Esophagus (tissue), 2 donors: Measurements from ENCODE around the gene MRPL38. TPM values are rescaled to one million over a fixed set of nuclear protein-coding genes. Genes with fewer than 3 reads are reported as not detected.
"Not testable (repeated sequence)": the region's sequence is repeated elsewhere in the genome, so short reads cannot be mapped to it uniquely, and the experiment has no call there.

ENCODE experiments used
- H3K27ac ChIP-seq, 2 donors: one replicate each; pipeline ENCODE4 v1.5.1; 2013; ENCODE audit warnings: low read depth in 2 of 2, mild to moderate bottlenecking in 2 of 2, inconsistent platforms in 1 of 2, low read length in 1 of 2, moderate library complexity in 1 of 2
- H3K27me3 ChIP-seq, 2 donors: one replicate each; pipeline ENCODE4 v1.6.1; 2013; ENCODE audit warnings: low read length in 2 of 2, control low read depth in 1 of 2, mild to moderate bottlenecking in 1 of 2; ENCODE audit not compliant: insufficient read depth in 2 of 2, control insufficient read depth in 1 of 2
- H3K36me3 ChIP-seq, 2 donors: one replicate each; pipeline ENCODE4 v1.6.1; 2013; ENCODE audit warnings: low read length in 1 of 2; ENCODE audit not compliant: control insufficient read depth in 2 of 2, insufficient read depth in 2 of 2
- H3K4me1 ChIP-seq, 2 donors: one replicate each; pipeline ENCODE4 v1.6.1; 2013; ENCODE audit warnings: low read length in 1 of 2; ENCODE audit not compliant: control insufficient read depth in 2 of 2, insufficient read depth in 2 of 2
- H3K4me3 ChIP-seq, 2 donors: one replicate each; pipeline ENCODE4 v1.5.1; 2013; ENCODE audit warnings: low read length in 2 of 2, mild to moderate bottlenecking in 2 of 2, low read depth in 1 of 2, moderate library complexity in 1 of 2
- H3K9me3 ChIP-seq, 2 donors: one replicate each; pipeline ENCODE4 v1.6.1; 2013; ENCODE audit warnings: mild to moderate bottlenecking in 2 of 2, low read depth in 1 of 2, low read length in 1 of 2, moderate library complexity in 1 of 2; ENCODE audit not compliant: control insufficient read depth in 2 of 2, insufficient read depth in 1 of 2
- WGBS, 2 donors: extraction: QIAGEN DNeasy Blood & Tissue Kit; methylation state at CpG; one replicate each; pipeline ENCODE4 v1.1.7; 2013; 5-methylcytosine and 5-hydroxymethylcytosine counted together
- polyA plus RNA-seq, 2 donors: library from polyadenylated mRNA; stranded (reverse); fragments of 200-250 nt; gene quantifications; one replicate each; pipeline ENCODE4 v1.2.3, GENCODE V29; 2013
- donor health status: healthy with polysubstance abuse.
- donor health status: Bipolar disorder and iron deficiency.

The MRPL38 gene
- polyA plus RNA-seq, 2 donors: 51.7 to 65.8 TPM

DNA sequence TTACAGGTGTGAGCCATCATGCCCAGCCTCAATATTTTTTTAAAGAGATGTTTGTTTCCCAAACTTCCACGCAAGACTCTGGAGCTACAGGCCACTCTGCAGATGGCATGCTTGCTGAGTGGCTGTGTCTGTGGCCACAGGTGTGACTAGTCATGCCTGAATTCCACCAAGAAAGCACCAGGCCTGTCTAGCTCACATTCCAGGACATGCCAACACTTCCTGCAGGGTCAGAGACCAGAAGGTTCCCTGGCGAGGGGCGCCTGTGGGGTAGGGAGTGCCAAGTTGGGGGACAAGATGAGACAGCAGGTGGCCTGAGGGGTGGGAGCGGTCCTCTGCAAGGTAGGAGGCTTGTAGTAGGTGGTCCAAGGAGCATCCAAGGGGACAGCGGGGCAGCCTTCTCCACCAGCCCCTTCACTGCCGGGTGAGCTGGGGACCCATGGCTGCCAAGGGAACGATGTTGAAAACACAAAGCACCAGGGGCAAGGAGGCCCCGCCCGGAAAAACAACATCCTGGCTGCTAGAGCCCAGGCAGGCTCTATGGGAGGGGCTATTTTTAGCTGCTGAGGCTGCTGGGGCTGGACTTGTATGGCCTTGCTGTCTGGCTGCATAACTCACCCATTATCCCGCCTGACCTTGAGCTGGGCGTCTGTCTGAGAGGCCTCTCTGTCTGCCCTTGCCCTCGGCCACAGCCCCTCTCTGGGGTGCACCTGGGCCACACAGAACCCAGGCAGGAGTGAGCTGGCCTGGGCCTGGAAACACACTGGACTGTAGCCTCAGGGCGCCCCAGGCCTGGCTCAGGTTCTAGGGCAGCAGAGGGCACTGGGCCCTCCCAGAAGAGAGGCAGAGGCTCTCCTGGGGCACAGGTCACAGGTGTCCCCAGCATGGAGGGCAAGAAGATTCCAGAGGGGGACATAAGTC lies 32.0 kb downstream of the MRPL38 start:
- Histone ChIP-seq H3K9me3 (no peaks in the 10 kb centered on the region), H3K36me3 (peaks cover 0 to 22% of the 10 kb centered on the region in 2 donors), H3K27me3 (no peaks in the 10 kb centered on the region), H3K4me3 (peak overlapping the region in 1 of 2 donors; percentile 3), H3K4me1 (peaks cover 7 to 31% of the 10 kb centered on the region in 2 donors), H3K27ac (peak overlapping the region; percentile 94 to 95)
- 22 to 27% methylated on average over 13 of the region's 13 CpGs for WGBS, 2 donors

GRCh38 chr17:75870228-75870627 lies 34.5 kb downstream of the MRPL38 start:
- H3K4me3 ChIP-seq, H3K9me3 ChIP-seq, H3K27me3 ChIP-seq: not testable (repeated sequence)
- H3K27ac ChIP-seq: peak overlapping the region; percentile 51 to 82
- H3K36me3 ChIP-seq: peaks cover 0 to 17% of the 10 kb centered on the region in 2 donors
- peaks cover 3 to 16% of the 10 kb centered on the region in 2 donors for H3K4me1 ChIP-seq
- WGBS, 2 donors: 48 to 51% methylated on average over 10 of the region's 10 CpGs

- Histone ChIP-seq H3K9me3 (no peaks in the 10 kb centered on the region), H3K4me3 (no peak overlapping the region), H3K4me1 (peaks cover 4 to 11% of the 10 kb centered on the region in 2 donors), H3K36me3 (peaks cover 0 to 10% of the 10 kb centered on the region in 2 donors), H3K27me3 (no peaks in the 10 kb centered on the region), H3K27ac (peak overlapping the region; percentile 51 to 82)
- 31 to 45% methylated on average over 23 of the region's 23 CpGs for WGBS, 2 donors
Measured at GRCh38 chr17:75869282-75870141, 35.2 kb downstream of the MRPL38 start.

GRCh38 chr17:75868730-75869281 lies 35.9 kb downstream of the MRPL38 start:
- peaks cover 4 to 11% of the 10 kb centered on the region in 2 donors for H3K4me1 ChIP-seq
- not testable (repeated sequence) for H3K9me3 ChIP-seq, H3K36me3 ChIP-seq, H3K27me3 ChIP-seq, H3K4me3 ChIP-seq
- H3K27ac ChIP-seq: peak overlapping the region; percentile 51 to 82
- 82 to 84% methylated on average over 12 of the region's 12 CpGs for WGBS, 2 donors

DNA sequence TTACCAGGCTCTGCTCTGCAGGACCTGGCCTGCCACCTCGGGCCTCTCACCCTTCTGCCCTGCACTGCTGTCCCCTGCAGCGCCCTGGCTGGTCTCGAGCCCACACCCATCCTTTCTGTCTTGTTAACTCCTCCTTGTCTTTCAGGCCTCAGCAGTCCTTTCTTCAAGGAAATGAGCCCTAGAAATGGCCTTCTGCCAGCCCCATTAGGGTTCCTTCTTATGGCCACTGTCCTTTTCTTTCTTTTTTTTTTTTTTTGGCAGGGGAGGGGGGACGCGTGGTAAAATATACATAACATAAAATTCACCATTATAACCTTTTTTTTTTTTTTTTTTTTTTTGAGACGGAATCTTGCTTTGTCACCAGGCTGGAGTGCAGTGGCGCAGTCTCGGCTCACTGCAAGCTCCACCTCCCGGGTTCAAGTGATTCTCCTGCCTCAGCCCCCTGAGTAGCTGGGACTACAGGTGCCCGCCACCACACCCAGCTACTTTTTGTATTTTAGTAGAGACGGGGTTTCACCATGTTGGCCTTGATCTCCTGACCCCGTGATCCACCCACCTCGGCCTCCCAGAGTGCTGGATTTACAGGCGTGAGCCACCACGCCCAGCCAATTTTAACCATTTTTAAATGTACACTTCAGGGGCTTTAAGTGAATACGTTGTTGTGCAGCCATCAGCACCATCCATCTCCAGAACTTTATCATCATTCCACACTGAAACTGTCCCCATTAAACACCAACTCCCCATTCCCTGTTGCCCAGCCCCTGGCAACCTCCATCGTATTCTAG lies 39.1 kb downstream of the MRPL38 start:
- peak overlapping the region; percentile 38 to 67 for H3K27ac ChIP-seq
- 75 to 78% methylated on average over 16 to 17 of the region's 17 CpGs for WGBS, 2 donors

DNA sequence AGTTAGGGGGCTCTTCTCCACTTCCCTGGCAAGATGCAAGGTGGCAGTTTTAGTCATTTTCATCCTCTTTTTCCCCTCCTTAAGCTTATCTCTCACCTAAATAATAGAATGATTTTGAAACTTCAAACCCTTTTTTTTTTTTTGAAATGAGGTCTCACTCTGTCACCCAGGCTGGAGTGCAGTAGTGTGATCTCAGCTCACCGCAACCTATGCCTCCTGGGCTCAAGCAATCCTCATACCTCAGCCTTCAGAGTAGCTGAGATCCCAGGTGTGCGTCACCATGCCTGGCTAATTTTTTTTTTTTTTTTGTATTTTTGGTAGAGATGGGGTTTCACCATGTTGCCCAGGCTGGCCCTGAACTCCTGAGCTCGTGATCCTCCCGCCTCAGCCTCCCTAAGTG lies 39.8 kb downstream of the MRPL38 start:
- H3K9me3 ChIP-seq, H3K27me3 ChIP-seq, H3K4me3 ChIP-seq, H3K36me3 ChIP-seq, H3K4me1 ChIP-seq: not testable (repeated sequence)
- WGBS, 2 donors: 59 to 73% methylated on average over 4 of the region's 4 CpGs
- peak overlapping the region; percentile 70 to 86 for H3K27ac ChIP-seq

More for the DNA sequence above, 39.1 kb downstream of the MRPL38 start:
- H3K4me3 ChIP-seq, H3K27me3 ChIP-seq, H3K36me3 ChIP-seq, H3K4me1 ChIP-seq, H3K9me3 ChIP-seq: not testable (repeated sequence)

- no peak overlapping the region for H3K4me3 ChIP-seq
- no peaks in the 10 kb centered on the region for H3K36me3 ChIP-seq
- peak overlapping the region; percentile 70 to 86 for H3K27ac ChIP-seq
- no peaks in the 10 kb centered on the region for H3K27me3 ChIP-seq
- H3K4me1 ChIP-seq: peaks cover under 1 to 3% of the 10 kb centered on the region in 2 donors
- H3K9me3 ChIP-seq: no peaks in the 10 kb centered on the region
- 12 to 27% methylated on average over 8 of the region's 8 CpGs for WGBS, 2 donors
Measured at GRCh38 chr17:75864448-75864871, 40.2 kb downstream of the MRPL38 start.

DNA sequence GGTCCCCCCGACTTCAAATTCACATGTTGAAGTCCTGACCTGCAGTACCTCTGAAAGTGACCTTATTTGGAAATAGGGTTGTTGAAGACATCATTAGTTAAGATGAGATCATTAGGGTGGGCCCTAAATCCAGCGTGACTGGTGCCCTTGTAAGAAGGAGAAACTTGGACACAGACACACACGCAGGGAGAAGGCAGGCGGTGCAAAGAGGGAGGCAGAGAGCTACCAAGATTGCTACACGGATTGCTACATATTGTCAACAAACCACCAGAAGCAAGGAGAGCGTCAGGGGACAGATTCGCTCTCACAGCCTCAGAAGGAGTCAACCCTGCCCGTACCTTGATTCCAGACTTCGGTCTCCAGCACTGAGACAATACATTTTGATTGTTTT lies 42.8 kb downstream of the MRPL38 start:
- no peaks in the 10 kb centered on the region for H3K27me3 ChIP-seq
- no peak overlapping the region for H3K4me3 ChIP-seq
- H3K9me3 ChIP-seq: no peaks in the 10 kb centered on the region
- H3K27ac ChIP-seq: peak overlapping the region in 1 of 2 donors; percentile 57
- 67 to 72% methylated on average over 9 of the region's 9 CpGs for WGBS, 2 donors
- peaks cover 0 to 2% of the 10 kb centered on the region in 2 donors for H3K4me1 ChIP-seq
- H3K36me3 ChIP-seq: no peaks in the 10 kb centered on the region

DNA sequence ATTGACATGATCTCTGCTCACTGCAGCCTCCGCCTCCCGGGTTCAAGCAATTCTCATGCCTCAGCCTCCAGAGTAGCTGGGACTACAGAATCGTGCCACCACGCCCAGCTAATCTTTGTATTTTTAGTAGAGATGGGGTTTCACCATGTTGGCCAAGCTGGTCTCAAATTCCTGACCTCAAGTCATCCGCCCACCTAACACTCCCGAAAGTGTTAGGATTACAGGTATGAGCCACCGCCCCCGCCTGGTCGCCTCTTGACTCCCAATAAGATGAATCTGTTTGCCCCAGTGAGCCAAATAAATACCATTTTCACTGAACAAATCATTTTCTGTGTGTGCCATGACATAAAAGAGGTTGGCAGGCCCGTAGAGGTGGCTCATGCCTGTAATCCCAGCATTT lies 45.3 kb downstream of the MRPL38 start:
- not testable (repeated sequence) for H3K36me3 ChIP-seq, H3K4me1 ChIP-seq, H3K27me3 ChIP-seq, H3K4me3 ChIP-seq, H3K9me3 ChIP-seq
- 77 to 84% methylated on average over 10 of the region's 10 CpGs for WGBS, 2 donors
- H3K27ac ChIP-seq: peak overlapping the region; percentile 0 to 30
